ENCODE measurements around the gene PQBP1.
"Not testable (repeated sequence)": the region's sequence is repeated elsewhere in the genome, so short reads cannot be mapped to it uniquely, and the experiment has no call there.

PQBP1 gene, protein sequence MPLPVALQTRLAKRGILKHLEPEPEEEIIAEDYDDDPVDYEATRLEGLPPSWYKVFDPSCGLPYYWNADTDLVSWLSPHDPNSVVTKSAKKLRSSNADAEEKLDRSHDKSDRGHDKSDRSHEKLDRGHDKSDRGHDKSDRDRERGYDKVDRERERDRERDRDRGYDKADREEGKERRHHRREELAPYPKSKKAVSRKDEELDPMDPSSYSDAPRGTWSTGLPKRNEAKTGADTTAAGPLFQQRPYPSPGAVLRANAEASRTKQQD

DNA sequence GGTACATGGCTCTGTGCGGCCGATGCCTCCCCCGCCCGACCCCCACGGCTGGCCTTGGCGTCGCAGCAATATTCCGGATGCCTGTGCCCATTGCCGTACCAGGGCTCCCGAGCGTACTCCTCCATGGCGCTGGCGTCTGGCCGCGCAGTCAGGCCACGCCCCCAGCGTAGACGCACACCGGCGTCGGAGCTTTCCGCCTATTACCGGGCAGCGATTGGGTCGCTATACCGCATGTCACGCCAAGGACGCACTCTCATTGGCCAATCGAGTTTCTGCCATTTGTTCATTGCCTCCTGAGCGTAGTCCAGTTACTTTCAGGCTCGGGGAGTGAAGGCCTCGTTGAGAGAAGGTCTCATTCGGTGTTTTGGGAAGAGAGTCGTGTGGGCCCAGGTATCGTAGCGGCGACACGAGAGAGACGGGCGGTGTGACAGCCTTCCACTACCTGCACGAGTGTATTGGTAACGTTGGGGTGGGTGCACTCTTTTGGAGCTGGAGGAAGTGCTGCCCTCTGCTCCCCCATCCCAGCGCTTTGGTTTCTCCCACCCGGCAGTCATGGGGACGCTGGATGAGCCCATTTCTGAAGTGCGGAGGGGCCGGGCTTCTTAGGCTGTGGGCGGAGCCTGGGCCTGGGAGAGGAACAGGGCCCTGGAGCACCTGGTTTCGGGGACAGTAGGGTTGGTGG lies at the start of gene PQBP1, which contains the start of gene TIMM17B:
TSS of gene PQBP1 (plus strand) at position 306 of the 682 bp plus-strand sequence. CDS start 580 bp downstream, outside the sequence.
TSS of gene TIMM17B (minus strand) at position 144 of the 682 bp plus-strand sequence. CDS start at position 125, 19 bp downstream.
- TF ChIP-seq, protein P1, sequence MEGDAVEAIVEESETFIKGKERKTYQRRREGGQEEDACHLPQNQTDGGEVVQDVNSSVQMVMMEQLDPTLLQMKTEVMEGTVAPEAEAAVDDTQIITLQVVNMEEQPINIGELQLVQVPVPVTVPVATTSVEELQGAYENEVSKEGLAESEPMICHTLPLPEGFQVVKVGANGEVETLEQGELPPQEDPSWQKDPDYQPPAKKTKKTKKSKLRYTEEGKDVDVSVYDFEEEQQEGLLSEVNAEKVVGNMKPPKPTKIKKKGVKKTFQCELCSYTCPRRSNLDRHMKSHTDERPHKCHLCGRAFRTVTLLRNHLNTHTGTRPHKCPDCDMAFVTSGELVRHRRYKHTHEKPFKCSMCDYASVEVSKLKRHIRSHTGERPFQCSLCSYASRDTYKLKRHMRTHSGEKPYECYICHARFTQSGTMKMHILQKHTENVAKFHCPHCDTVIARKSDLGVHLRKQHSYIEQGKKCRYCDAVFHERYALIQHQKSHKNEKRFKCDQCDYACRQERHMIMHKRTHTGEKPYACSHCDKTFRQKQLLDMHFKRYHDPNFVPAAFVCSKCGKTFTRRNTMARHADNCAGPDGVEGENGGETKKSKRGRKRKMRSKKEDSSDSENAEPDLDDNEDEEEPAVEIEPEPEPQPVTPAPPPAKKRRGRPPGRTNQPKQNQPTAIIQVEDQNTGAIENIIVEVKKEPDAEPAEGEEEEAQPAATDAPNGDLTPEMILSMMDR (IDR thresholded peaks at IDR 0.05; ENCODE audit: low read depth, low read length), result no peak
- H3K4me3 ChIP-seq (replicated peaks in 1 of 2; ENCODE audit: low read depth in 2 of 2, low read length in 2 of 2), result peak within 1 kb of the TSS; percentile 73 to 75
- peak; percentile 96 to 97 for DNase-seq (ENCODE audit: low read depth in 2 of 2)

DNA sequence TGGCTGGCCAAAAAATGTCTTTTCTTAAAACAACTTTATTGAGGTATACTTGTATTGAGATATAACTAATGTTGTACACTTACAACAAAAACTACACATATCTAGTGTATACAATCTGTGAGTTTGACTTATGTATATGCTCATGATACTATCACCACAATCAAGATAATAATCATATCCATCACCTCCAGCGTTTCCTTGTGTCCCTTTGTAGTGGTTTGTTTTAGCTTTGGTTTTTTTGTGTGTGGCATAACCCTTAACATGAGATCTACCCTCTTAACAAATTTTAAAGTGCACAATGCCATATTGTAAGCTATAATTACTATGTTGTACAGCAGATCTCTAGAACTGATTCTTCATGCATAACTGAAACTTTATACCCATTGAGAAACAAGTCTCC lies 48.9 kb upstream of the PQBP1 start:
- TF ChIP-seq, protein P1 (IDR thresholded peaks at IDR 0.05; ENCODE audit: low read depth, low read length), result no peak
- no peak for DNase-seq (ENCODE audit: low read depth in 2 of 2)
- no peak overlapping the region for H3K4me3 ChIP-seq (replicated peaks in 1 of 2; ENCODE audit: low read depth in 2 of 2, low read length in 2 of 2)

DNA sequence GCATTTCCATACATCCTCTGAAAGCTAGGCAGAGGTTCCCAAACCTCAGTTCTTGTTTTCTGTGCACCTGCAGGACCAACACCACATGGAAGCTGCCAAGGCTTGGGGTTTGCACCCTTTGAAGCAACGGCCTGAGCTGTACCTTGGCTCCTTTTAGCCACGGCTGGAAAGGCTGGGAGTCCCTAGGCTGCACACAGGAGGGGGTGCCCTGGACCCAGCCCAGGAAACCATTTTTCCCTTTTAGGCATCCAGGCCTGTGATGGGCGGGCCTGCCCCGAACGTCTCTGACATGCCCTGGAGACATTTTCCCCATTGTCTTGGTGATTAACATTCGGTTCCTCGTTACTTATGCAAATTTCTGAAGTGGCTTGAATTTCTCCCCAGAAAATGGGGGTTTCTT lies 44.9 kb upstream of the PQBP1 start:
- no peak for DNase-seq (ENCODE audit: low read depth in 2 of 2)
- TF ChIP-seq, protein P1 (IDR thresholded peaks at IDR 0.05; ENCODE audit: low read depth, low read length), result no peak
- H3K4me3 ChIP-seq (replicated peaks in 1 of 2; ENCODE audit: low read depth in 2 of 2, low read length in 2 of 2), result no peak overlapping the region

DNA sequence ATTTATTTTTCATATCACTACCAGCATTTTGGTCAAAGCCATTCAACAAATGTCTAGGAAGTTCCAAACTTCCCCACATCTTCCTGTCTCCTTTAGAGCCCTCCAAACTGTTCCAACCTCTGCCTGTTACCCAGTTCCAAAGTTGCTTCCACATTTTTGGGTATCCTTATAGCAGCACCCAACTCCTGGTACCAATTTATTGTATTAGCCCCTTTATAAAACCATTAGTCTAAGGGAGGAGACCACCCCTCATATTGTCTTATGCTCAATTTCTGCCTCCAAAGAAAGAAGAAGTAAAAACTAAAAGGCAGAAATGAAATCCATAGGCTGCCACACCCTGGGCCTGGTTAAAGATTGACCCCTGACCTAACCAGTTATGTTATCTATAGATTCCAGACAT lies 44.2 kb upstream of the PQBP1 start:
- DNase-seq (ENCODE audit: low read depth in 2 of 2); H3K4me3 ChIP-seq (replicated peaks in 1 of 2; ENCODE audit: low read depth in 2 of 2, low read length in 2 of 2): not testable (repeated sequence)

DNA sequence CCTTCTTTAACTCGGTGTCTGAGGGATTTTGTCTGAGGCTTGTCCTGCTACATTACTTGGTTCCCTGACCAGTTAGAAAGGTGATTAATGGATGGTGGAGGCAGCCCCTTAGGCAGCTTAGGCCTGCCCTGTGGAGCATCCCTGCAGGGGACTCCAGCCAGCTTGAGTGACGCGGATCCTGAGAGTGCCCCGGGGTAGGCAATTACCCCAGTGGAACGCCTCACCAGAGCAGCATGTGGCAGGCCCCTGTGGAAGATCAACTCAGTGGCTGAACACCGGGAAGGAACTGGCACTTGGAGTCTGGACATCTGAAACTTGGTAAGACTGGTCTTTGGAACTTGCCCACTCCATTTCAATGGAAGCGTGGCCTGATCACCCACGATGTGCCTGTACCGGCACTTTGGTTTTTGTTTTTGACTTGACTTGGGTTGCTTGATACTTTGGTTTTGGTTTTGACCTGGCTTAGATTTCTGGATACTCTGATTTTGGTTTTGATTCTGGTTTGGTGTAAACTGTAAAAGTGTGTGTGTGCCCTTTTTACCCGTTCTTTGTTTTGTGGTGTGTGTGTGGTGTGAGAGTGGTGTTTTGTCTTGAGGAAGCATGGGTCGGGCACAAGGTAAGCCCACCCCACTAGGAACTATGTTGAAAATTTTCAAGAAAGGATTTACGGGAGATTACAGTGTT lies 43.5 kb upstream of the PQBP1 start:
- H3K4me3 ChIP-seq (replicated peaks in 1 of 2; ENCODE audit: low read depth in 2 of 2, low read length in 2 of 2); DNase-seq (ENCODE audit: low read depth in 2 of 2): not testable (repeated sequence)

DNA sequence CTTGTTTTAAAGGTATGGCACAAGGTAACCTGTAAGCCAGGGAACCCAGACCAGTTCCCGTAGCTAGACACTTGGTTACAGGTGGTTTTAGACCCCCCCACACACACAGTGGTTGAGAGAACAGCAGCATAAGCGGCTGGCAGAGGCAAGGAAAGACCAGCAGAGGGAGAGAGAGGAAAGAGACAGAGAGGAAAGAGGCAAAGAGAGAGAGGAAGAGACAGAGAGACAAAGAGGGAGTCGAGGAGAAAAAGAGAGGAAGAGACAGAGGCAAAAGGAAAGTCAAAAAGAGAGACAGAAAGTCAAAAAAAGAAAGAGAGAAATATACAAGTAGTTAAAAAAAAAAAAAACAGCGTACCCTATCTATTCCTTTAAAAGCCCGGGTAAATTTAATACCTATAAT lies 42.8 kb upstream of the PQBP1 start:
- DNase-seq (ENCODE audit: low read depth in 2 of 2), result peak; percentile 3 to 31
- TF ChIP-seq, protein P1 (IDR thresholded peaks at IDR 0.05; ENCODE audit: low read depth, low read length), result peak; percentile 46
- no peak overlapping the region for H3K4me3 ChIP-seq (replicated peaks in 1 of 2; ENCODE audit: low read depth in 2 of 2, low read length in 2 of 2)

DNA sequence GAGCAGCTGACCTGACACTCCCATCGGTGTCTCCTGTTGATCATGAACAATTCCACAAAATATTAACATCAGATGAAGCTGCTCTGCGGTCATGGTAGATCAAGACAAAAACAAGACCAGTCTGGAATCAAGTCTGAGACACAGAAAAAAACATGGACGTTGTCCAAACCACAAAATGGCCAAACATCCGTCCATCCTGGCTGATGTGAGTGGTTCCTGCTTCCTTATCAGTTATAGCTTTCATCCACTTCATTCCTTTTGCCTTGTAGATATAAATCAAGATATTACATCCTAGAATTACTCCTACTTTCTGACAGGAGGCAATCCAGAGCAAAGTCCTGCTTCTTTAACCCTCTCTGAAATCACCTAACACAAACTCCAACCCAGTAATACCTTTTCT lies 33.5 kb upstream of the PQBP1 start:
- TF ChIP-seq, protein P1 (IDR thresholded peaks at IDR 0.05; ENCODE audit: low read depth, low read length), result no peak
- H3K4me3 ChIP-seq (replicated peaks in 1 of 2; ENCODE audit: low read depth in 2 of 2, low read length in 2 of 2), result no peak overlapping the region
- peak; percentile 25 to 34 for DNase-seq (ENCODE audit: low read depth in 2 of 2)

DNA sequence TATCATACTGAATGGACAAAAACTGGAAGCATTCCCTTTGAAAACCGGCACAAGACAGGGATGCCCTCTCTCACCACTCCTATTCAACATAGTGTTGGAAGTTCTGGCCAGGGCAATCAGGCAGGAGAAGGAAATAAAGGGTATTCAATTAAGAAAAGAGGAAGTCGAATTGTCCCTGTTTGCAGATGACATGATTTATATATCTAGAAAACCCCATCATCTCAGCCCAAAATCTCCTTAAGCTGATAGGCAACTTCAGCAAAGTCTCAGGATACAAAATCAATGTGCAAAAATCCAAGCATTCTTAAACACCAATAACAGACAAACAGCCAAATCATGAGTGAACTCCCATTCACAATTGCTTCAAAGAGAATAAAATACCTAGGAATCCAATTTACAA lies 25.7 kb upstream of the PQBP1 start:
- H3K4me3 ChIP-seq (replicated peaks in 1 of 2; ENCODE audit: low read depth in 2 of 2, low read length in 2 of 2); DNase-seq (ENCODE audit: low read depth in 2 of 2): not testable (repeated sequence)

DNA sequence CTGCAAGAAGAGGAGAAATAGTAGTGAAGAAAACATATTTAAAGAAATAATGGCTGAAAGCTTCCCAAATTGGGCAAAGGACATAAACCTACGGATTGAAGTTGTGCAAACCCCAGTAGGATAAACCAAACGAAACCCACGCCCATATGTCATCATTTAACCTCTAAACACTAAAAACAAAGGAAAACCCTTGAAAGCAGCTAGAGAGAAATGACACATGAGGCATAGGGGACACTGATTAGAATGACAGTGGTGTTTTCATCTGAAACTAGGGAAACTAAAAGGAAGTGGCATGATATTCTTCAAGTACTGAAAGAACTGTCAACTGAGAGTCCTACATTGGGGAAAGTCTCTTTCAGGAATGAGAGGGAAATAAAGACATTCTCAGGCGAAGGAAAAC lies 20.8 kb upstream of the PQBP1 start:
- H3K4me3 ChIP-seq (replicated peaks in 1 of 2; ENCODE audit: low read depth in 2 of 2, low read length in 2 of 2); DNase-seq (ENCODE audit: low read depth in 2 of 2): not testable (repeated sequence)
